KOPT-K1 (cell line): ENCODE results near the gene ESRRG.

Experiments
- H3K27ac ChIP-seq: fragments of 200-600 bp; sonication (generic); 2 replicates; pipeline ENCODE4 v1.5.1; 2016; ENCODE audit warnings: antibody characterized with exemption, mild to moderate bottlenecking, low read depth, low read length; ENCODE audit not compliant: poor library complexity, severe bottlenecking
- H3K36me3 ChIP-seq: fragments of 200-600 bp; sonication (generic); 2 replicates; pipeline ENCODE4 v1.5.1; 2017; ENCODE audit warnings: antibody characterized with exemption, mild to moderate bottlenecking, low read length, moderate library complexity; ENCODE audit not compliant: insufficient read depth
- H3K9me3 ChIP-seq: fragments of 200-600 bp; sonication (generic); 2 replicates; pipeline ENCODE4 v1.5.1; 2017; ENCODE audit warnings: antibody characterized with exemption, low read length, mild to moderate bottlenecking; ENCODE audit not compliant: insufficient read depth, poor library complexity, severe bottlenecking

Gene ESRRG

DNA sequence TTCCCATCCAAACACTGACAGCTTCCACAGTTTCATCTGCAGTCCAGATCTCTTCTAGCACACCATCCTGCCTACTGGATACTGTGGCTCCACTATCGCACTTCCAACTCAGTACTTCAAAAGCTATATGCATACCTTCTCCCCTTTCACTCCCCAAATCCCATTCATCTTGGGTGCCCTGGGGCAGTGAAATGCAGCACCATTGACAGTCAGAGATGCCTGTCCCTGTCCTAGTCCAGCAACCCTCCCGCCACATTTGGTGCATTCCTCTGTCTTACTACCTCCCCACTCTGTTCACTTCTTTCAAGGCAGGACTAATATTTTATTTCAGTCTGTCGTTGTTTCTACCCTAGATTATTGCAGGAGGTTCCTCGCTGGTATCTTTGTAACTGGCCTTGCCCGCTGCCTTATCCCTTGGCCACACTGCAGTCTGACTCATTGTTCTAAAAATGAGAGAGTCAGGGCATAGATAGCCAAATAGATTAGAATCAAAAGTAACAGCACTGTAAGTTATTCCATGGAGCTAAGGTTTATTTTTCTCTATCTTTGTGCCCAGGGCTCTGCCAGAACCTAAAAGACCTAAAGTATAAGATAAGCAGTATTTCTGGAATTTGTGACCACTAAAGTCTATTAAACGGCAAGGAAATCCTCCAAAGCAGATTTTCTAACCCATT, 96.7 kb downstream of the ESRRG start:
- no peak overlapping the region for H3K27ac ChIP-seq
- H3K36me3 ChIP-seq, result no peaks in the 10 kb centered on the region
- no peaks in the 10 kb centered on the region for H3K9me3 ChIP-seq

DNA sequence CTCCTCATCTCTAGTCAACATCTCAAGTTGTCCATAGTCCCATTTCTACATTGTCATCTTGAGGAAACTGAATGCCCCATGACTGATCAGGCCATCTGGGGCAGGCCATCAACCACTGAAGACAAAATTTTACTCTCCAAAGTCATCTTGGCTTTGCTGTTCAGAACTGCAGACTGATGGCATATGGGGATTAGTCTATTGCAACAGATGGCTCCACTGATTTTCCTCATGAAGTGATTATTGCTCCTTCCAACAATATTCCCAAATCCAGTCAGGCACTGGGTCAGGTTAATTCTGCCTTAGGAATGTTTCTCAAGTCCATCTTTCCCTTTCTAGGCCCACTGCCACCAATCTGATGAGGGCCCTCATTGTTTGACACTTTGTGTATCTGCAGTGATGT, 101.7 kb downstream of the ESRRG start:
- H3K27ac ChIP-seq, result no peak overlapping the region
- no peaks in the 10 kb centered on the region for H3K36me3 ChIP-seq
- H3K9me3 ChIP-seq, result no peaks in the 10 kb centered on the region

DNA sequence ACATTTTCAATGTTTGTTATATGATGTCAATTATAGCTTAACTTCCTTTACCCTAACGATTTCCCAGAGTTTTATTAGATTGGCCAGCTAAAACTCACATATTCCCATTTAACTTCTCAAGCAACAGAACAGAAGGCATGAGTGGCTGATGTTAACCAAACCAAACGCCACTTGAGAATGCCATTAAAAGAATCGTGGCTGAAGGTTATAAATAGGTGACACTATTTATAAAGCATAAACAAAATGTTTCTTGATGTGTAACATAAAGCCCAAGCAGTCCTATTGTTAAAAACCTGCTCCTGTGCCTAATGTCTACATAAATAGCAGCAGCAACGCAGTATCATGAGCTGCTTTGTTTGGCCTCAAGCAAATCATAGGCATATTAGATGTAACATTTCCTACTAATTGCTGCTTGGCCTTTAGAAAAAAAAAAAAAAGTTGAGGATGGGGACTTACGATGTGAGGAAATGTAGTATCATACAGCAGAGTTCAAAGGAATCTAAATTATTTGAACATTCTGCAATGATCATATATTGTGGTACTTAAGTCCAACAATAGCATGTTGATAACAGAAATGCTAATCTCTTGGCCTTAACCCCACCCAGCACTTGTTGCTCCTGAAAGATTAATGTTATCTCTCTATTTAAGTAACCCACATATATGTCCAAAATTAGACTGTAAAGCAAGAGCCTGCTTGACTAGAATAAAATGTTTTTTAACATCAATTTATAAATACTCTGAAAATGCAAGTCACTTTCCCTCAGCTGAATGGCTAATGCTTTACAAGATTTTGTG, 106.0 kb downstream of the ESRRG start:
- H3K27ac ChIP-seq, result no peak overlapping the region
- H3K9me3 ChIP-seq, result no peaks in the 10 kb centered on the region
- no peaks in the 10 kb centered on the region for H3K36me3 ChIP-seq

DNA sequence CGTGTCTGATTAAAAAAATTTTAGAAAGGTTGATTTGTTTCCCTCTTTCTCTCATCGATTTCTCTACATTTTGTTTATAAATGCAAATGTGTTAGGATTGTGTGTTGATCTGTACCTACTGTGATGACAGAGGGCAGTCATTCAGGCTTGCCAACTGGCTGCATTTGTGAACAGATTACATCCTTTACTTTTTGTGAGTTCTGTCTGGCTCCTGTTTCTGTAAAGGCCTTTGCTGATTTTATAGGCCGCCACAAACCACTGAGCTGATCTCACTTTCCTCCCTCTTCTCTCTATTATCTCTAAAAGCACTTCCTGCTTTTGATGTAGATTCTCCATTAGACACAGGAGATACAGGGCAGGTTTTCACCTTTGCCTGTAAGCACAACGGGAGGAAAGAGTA, 106.8 kb downstream of the ESRRG start:
- H3K36me3 ChIP-seq, result no peaks in the 10 kb centered on the region
- no peaks in the 10 kb centered on the region for H3K9me3 ChIP-seq
- no peak overlapping the region for H3K27ac ChIP-seq

DNA sequence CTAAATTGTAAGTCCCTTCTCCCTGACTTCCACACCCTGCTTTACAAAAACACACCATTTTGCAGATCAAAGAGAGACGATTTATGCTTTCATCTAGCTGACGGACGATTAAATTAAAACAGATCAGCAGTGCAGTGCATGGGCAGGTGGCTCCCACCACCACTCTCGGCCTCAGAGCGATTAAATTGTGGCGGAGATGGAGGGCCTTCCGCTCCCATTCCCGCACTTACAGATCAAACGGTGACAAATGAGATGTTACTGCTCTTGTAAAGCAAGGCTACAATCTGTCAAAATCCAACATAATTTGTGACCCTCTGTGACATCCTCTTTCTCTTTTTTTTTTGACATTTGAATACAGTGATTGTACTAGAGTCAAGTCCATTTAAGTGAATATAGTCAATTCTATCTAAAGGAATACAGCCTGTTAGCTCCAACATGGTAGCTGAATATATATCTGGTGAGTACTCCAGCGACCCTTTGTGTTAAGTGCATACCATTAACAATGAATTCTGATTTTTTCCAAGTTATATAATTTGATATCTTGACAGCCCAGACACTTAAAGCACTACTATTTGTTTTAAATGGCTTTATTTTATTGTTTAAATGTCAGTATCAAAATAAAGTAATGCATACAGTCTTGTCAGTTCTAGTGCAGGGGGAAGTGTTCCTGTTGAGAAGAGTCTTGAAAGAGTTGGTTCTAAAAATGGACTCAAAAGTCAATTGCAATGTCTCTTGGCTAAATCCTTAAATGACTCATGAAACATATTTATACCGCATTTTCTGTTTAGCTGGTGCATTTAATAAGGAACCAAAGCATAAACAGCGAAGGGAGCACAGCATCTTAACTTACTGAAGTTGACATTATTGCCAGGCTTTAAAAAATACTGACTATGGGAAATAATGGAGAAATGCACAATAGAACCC, 109.0 kb downstream of the ESRRG start:
- H3K9me3 ChIP-seq, result no peaks in the 10 kb centered on the region
- H3K27ac ChIP-seq, result no peak overlapping the region
- H3K36me3 ChIP-seq, result no peaks in the 10 kb centered on the region

DNA sequence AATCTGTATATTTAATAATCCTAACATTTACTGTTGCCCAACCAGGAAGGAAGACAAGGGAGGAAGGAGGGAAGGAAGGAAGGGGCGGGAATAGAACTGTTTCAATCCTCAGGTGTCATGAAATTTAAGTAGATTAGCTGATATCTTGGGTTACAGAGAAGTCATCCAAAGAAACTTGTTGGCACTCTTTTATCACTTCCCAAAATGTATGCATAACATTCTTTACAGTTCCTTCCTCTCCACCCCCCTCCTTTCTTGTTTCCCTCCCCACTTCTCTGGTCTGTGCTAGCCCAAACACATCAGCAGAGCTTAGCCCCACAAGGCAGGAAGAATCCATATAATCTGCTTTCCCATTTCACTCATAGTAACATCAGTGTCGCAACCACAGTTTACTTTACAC, 110.9 kb downstream of the ESRRG start:
- H3K9me3 ChIP-seq, result no peaks in the 10 kb centered on the region
- H3K27ac ChIP-seq, result no peak overlapping the region
- H3K36me3 ChIP-seq, result no peaks in the 10 kb centered on the region

DNA sequence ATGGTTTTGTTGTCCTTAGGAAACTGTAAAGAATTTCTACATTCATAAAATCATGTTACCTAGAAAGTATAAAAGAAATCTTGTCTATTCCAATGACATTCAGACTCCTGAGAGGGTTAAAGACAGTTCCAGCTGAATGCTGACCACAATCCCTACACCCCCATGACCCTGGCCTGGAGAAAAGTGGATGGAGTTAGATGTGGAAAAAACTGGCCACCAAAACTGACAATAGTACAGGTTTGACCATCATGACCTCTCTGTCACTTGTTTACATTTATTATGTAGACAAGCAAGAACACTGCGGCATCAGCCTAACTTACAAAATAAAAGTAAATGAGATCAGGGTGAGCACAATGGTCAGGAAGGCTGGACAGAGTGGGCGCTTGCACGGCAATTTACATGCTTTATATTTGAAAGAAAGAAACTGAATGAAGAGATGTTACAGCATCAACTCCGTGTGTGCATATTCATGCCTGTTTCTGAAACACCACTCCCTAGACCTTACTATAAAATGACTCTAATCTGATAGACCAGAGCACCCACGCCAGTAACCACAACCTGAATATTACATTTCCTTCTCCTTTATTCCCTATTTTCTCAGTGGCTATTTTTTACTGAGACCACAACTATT, 116.0 kb downstream of the ESRRG start:
- H3K27ac ChIP-seq, result no peak overlapping the region
- H3K9me3 ChIP-seq, result no peaks in the 10 kb centered on the region
- H3K36me3 ChIP-seq, result no peaks in the 10 kb centered on the region

DNA sequence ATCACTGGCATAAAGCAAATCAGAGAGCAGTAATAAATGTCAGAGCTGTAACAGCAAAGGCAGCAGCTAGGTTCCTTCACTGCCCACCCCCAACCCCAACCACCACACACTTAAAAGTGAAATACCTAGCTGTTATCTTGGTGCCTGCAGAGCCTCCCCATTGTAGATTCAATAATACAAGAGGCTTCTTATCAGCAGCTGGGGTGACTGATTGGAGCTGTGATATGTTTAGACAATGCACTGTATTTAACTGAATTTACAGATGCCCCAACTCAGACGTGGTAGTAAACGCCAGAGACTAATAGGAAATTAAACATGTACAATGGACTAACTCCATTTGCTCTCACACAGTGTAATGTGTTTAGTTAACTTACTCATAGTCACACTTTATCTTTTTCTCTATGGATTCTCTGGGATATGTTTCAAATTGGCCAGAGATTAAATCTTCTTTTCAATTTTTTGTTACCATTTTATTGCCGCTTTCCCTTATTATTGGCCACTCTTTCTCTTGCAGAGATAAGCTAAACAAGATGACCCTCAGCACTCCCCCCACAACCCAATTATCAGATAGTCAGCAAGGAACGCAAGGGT, 117.1 kb downstream of the ESRRG start:
- H3K36me3 ChIP-seq, result no peaks in the 10 kb centered on the region
- no peak overlapping the region for H3K27ac ChIP-seq
- H3K9me3 ChIP-seq, result no peaks in the 10 kb centered on the region

DNA sequence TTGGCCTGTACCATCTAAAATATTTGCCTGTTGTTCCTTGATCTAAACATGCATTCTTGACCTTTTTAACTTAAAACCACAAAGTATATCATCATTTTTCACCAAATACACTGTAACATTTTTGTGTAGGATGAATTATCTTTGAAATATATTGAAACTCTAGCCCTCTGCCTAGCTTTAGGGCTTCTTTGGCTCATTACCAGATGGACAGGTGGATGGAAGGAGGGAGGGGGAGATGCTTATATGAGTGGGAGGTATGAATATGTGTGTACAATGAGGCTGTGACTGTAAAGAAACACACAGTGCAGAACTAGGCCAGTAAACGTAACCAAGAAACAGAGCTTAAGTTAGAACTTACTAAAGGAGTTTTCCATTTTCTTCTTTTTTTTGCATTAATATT, 118.5 kb downstream of the ESRRG start:
- Histone ChIP-seq H3K9me3 (no peaks in the 10 kb centered on the region), H3K36me3 (no peaks in the 10 kb centered on the region), H3K27ac (no peak overlapping the region)

DNA sequence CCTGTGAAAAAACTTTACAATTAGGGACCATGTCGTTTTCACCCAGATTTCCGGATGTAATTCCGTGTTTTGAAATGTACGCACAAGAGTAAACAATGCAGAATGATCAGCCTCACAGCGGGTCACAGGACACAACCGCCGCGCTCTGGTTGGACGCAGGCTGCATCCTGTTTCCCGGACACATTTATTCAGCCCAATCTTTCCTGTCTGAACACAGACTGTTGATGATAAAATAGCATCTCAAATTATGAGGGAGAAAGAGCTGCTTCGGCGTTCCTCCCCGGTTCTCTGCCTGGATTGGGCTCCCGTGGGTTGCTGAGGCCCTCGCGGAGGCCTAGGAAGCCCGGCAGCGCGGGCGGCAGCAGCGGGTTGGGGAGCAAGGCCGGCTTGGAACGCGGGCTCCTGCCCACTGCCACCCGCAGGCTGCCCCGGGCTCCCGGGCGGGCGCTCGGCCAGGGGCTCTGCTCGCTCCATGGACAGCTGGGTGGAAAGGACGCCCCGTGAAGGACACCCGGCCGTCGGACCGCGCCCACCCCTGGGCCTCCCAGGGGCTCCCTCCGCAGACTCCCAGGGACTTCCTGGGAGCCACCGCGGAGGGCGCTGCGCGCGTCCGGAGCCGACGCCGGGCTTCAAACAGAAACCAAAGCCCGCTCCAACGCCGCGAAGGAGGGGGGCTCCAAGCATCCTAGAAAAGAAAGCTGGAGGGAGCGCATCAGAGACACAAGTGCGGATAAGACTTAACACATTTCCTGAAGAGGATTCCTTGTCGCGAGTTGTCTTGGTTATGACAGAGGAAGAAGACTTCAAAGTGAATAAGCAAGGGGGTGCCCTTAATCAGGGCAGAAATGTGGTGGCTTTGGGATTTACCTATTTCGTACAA, 122.3 kb downstream of the ESRRG start:
- Histone ChIP-seq H3K9me3 (no peaks in the 10 kb centered on the region), H3K36me3 (no peaks in the 10 kb centered on the region), H3K27ac (no peak overlapping the region)

DNA sequence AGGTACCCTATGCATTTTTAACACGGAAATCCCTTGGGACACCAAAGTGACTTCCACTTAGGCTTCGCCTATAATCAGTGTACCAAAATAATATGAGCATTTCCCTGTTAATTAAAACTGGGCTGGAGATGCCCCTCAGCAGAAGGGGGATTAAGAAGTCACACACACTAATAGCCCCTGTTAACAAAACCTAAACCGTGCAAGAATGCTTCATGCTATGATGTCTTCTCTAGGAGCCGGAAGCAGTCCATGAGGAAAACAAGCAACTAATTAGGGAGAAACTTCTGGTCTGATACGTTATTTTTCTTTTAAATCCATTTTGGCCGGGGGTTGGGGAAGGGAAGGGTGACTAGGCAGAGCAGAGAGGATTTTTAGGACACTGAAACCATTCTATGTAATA, 123.4 kb downstream of the ESRRG start:
- Histone ChIP-seq H3K36me3 (no peaks in the 10 kb centered on the region), H3K9me3 (no peaks in the 10 kb centered on the region), H3K27ac (no peak overlapping the region)

DNA sequence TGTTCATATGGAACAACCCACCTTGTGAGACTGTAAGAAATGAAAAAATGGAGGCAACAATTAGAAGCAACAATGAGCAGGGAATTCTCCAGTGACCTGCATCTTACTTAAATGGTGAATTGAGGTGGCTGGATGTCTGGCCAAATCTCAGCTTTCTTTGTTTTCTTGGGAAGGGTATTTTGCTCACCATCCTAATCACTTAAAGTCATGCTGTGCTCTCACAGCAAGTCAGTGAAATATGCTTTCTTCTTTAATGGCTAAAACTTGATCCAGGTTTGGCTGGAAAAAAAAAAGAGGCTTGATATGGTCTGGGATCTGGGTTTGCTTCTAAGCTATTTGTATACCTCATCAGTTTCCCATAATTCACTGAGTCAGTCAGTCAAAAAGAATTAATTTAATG, 124.8 kb downstream of the ESRRG start:
- Histone ChIP-seq H3K36me3 (no peaks in the 10 kb centered on the region), H3K27ac (no peak overlapping the region), H3K9me3 (no peaks in the 10 kb centered on the region)

DNA sequence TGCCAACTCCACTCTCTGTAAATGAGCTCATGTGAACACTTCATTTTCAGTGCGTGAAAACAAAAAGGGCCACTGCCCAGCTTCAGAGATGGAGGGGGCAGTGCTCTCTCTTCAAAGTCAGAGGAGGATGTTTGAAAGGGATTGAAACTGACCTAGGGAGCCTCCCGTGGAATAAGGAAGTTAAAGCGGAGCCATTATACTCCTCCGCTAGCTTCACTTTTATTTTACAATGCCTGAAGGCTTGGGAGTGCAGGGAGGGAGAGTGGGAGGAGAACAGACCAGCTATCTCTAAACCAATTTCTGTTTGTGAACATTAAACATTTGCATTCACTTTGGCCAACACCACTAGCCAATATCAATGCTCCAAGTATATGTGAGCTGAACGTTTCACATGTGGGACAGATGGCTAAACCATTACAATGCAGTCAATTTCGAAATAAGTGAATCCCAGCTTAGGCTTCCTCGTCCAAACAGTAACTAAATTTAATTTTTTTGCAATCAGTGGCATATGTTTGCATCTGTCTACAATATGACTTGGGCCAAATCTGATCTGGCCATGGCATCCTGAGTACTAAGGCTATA, 126.9 kb downstream of the ESRRG start:
- Histone ChIP-seq H3K36me3 (no peaks in the 10 kb centered on the region), H3K9me3 (no peaks in the 10 kb centered on the region), H3K27ac (no peak overlapping the region)
